SKM-1 treated with dmso at 0.1 percent for 144 hours (cell line): Measurements from ENCODE around the gene ZCCHC7.

ENCODE experiments used
- DNase-seq: peaks from one replicate; lab custom pipeline; 2025; ENCODE audit not compliant: unreplicated experiment; lab: John Stamatoyannopoulos, UW

The ZCCHC7 gene

GRCh38 chr9:37248651-37249163, 128.3 kb downstream of the ZCCHC7 start:
- DNase-seq: no peak

GRCh38 chr9:37251452-37251851, 131.1 kb downstream of the ZCCHC7 start:
- DNase-seq: no peak

- DNase-seq: no peak
These were observed 133.1 kb downstream of the ZCCHC7 start for GRCh38 chr9:37253377-37253937.

GRCh38 chr9:37255187-37255586, 134.8 kb downstream of the ZCCHC7 start:
- DNase-seq: no peak

- DNase-seq: no peak
These were observed 135.8 kb downstream of the ZCCHC7 start for GRCh38 chr9:37255944-37256862.

- no peak for DNase-seq
These were observed 139.6 kb downstream of the ZCCHC7 start for GRCh38 chr9:37259951-37260350.

- no peak for DNase-seq
These were observed 142.0 kb downstream of the ZCCHC7 start for GRCh38 chr9:37262410-37262809.

GRCh38 chr9:37264539-37264938, 144.2 kb downstream of the ZCCHC7 start:
- DNase-seq: no peak

GRCh38 chr9:37266630-37267029, 146.3 kb downstream of the ZCCHC7 start:
- DNase-seq: no peak

- DNase-seq: no peak
These were observed 148.8 kb downstream of the ZCCHC7 start for GRCh38 chr9:37269221-37269620.

- DNase-seq: no peak
These were observed 151.3 kb downstream of the ZCCHC7 start for GRCh38 chr9:37271679-37272078.

- DNase-seq: no peak
These were observed 153.2 kb downstream of the ZCCHC7 start for GRCh38 chr9:37273595-37273994.

GRCh38 chr9:37281541-37281940, 161.2 kb downstream of the ZCCHC7 start:
- no peak for DNase-seq

GRCh38 chr9:37283730-37284325, 163.5 kb downstream of the ZCCHC7 start:
- DNase-seq: no peak

GRCh38 chr9:37284636-37285035, 164.3 kb downstream of the ZCCHC7 start:
- no peak for DNase-seq

- no peak for DNase-seq
These were observed 166.3 kb downstream of the ZCCHC7 start for GRCh38 chr9:37286530-37287175.

- DNase-seq: no peak
These were observed 166.9 kb downstream of the ZCCHC7 start for GRCh38 chr9:37287317-37287716.

- no peak for DNase-seq
These were observed 169.3 kb downstream of the ZCCHC7 start for GRCh38 chr9:37289631-37290030.

GRCh38 chr9:37290366-37290939, 170.1 kb downstream of the ZCCHC7 start:
- DNase-seq: no peak

GRCh38 chr9:37290940-37291485, 170.6 kb downstream of the ZCCHC7 start:
- DNase-seq: no peak
